Neural cell (in vitro differentiated cells): ENCODE results near the gene CDX1. TPM values are rescaled to one million over a fixed set of nuclear protein-coding genes. Genes with fewer than 3 reads are reported as not detected.

Experiments
- H2AFZ ChIP-seq: fragments of 200-600, 300-800 bp; sonication (generic), shearing (Covaris generic); 2 replicates; pipeline ENCODE4 v1.6.0; 2014; ENCODE audit warnings: low read depth, mild to moderate bottlenecking, antibody characterized with exemption, low read length, moderate library complexity
- H3F3A ChIP-seq: fragments of 200-600 bp; shearing (Covaris generic); 2 replicates; pipeline ENCODE4 v1.6.1; 2016; ENCODE audit warnings: mild to moderate bottlenecking, moderate library complexity, mixed read lengths, antibody characterized with exemption, low read length; ENCODE audit not compliant: insufficient read depth, poor library complexity, severe bottlenecking
- H3K27ac ChIP-seq: fragments of 200-600, 300-800 bp; sonication (generic), shearing (Covaris generic); 2 replicates; pipeline ENCODE4 v1.5.1; 2014; ENCODE audit warnings: mild to moderate bottlenecking, low read length, moderate library complexity
- H3K27me3 ChIP-seq: fragments of 300-800, 200-600 bp; sonication (generic), shearing (Covaris generic); 2 replicates; pipeline ENCODE4 v1.6.0; 2014; ENCODE audit warnings: mild to moderate bottlenecking, low read depth, low read length, moderate library complexity; ENCODE audit not compliant: insufficient read depth
- H3K36me3 ChIP-seq: fragments of 300-800, 200-600 bp; sonication (generic), shearing (Covaris generic); 2 replicates; pipeline ENCODE4 v1.5.1; 2014; ENCODE audit warnings: mild to moderate bottlenecking, antibody characterized with exemption, low read length, moderate library complexity; ENCODE audit not compliant: insufficient read depth
- H3K4me2 ChIP-seq: fragments of 300-800, 200-600 bp; sonication (generic), shearing (Covaris generic); 2 replicates; pipeline ENCODE4 v1.6.0; 2014; ENCODE audit warnings: mild to moderate bottlenecking, low read length
- H3K4me3 ChIP-seq: fragments of 300-800, 200-600 bp; sonication (generic), shearing (Covaris generic); 2 replicates; pipeline ENCODE4 v1.5.1; 2014; ENCODE audit warnings: mild to moderate bottlenecking, low read length, moderate library complexity
- H3K79me2 ChIP-seq: fragments of 200-600 bp; shearing (Covaris generic); replicated peaks from 2 replicates; pipeline ENCODE4 v1.6.0; 2014; ENCODE audit warnings: mild to moderate bottlenecking, low read length, moderate library complexity; ENCODE audit not compliant: insufficient read depth
- H3K9ac ChIP-seq: fragments of 300-800, 200-600 bp; sonication (generic), shearing (Covaris generic); 2 replicates; pipeline ENCODE4 v1.6.1; 2016; ENCODE audit warnings: mild to moderate bottlenecking, low read length, mixed read lengths
- H3K9me2 ChIP-seq: fragments of 200-600 bp; shearing (Covaris generic); 2 replicates; pipeline ENCODE4 v1.6.1; 2016; ENCODE audit warnings: mild to moderate bottlenecking, low read length, mixed read lengths; ENCODE audit not compliant: insufficient read depth
- H3K9me3 ChIP-seq: fragments of 200-600, 300-800 bp; sonication (generic), shearing (Covaris generic); 2 replicates; pipeline ENCODE4 v1.6.1; 2016; ENCODE audit warnings: mild to moderate bottlenecking, mixed run types, low read length, moderate library complexity, mixed read lengths
- H4K20me1 ChIP-seq: fragments of 200-600 bp; shearing (Covaris generic); 2 replicates; pipeline ENCODE4 v1.6.1; 2016; ENCODE audit warnings: mild to moderate bottlenecking, mixed run types; ENCODE audit not compliant: insufficient read depth
- EP300 ChIP-seq: fragments of 450-650 bp; conservative IDR thresholded peaks from 2 replicates; pipeline ENCODE4 v1.6.1; 2014; ENCODE audit warnings: antibody characterized with exemption, mild to moderate bottlenecking, moderate library complexity; ENCODE audit not compliant: poor library complexity, severe bottlenecking
- EZH2 ChIP-seq: fragments of 200-600, 300-800 bp; shearing (Covaris generic), sonication (generic); IDR thresholded peaks from 2 replicates; pipeline ENCODE4 v1.6.1; 2014; ENCODE audit warnings: antibody characterized with exemption, low read length, borderline replicate concordance, mild to moderate bottlenecking; ENCODE audit not compliant: insufficient read depth, poor library complexity, severe bottlenecking
- MXI1 ChIP-seq: fragments of 450-650 bp; conservative IDR thresholded peaks from 2 replicates; pipeline ENCODE4 v1.6.1; 2014; ENCODE audit warnings: antibody characterized with exemption, mild to moderate bottlenecking; ENCODE audit not compliant: poor library complexity, severe bottlenecking
- POLR2AphosphoS5 ChIP-seq: IDR thresholded peaks from 2 replicates; pipeline ENCODE4 v1.6.1; 2012
- RAD21 ChIP-seq: fragments of 450-650 bp; conservative IDR thresholded peaks from 2 replicates; pipeline ENCODE4 v1.6.1; 2014; ENCODE audit warnings: antibody characterized with exemption, mild to moderate bottlenecking, moderate library complexity
- REST ChIP-seq: IDR thresholded peaks from 2 replicates; pipeline ENCODE4 v1.6.1; 2012; ENCODE audit warnings: borderline replicate concordance
- SMC3 ChIP-seq: fragments of 450-650 bp; conservative IDR thresholded peaks from 2 replicates; pipeline ENCODE4 v1.6.1; 2014; ENCODE audit warnings: antibody characterized with exemption, mild to moderate bottlenecking, moderate library complexity; ENCODE audit not compliant: poor library complexity
- TAF1 ChIP-seq: IDR thresholded peaks from 2 replicates; pipeline ENCODE4 v1.6.1; 2012; ENCODE audit warnings: low read depth
- polyA plus RNA-seq: library from polyadenylated mRNA; depleted of rRNA; stranded (reverse); fragments of >200 nt; gene quantifications from 2 replicates; pipeline ENCODE4 v1.2.3, GENCODE V29; 2014
- TF ChIP-seq, protein P1 (sequence below): fragments of 450-650 bp; IDR thresholded peaks from 2 replicates; pipeline ENCODE4 v1.5.1; 2014; ENCODE audit warnings: antibody characterized with exemption, mild to moderate bottlenecking, moderate library complexity; ENCODE audit not compliant: poor library complexity, severe bottlenecking

CDX1 gene
- polyA plus RNA-seq, 1 donor from 2014 or later, result not detected

DNA sequence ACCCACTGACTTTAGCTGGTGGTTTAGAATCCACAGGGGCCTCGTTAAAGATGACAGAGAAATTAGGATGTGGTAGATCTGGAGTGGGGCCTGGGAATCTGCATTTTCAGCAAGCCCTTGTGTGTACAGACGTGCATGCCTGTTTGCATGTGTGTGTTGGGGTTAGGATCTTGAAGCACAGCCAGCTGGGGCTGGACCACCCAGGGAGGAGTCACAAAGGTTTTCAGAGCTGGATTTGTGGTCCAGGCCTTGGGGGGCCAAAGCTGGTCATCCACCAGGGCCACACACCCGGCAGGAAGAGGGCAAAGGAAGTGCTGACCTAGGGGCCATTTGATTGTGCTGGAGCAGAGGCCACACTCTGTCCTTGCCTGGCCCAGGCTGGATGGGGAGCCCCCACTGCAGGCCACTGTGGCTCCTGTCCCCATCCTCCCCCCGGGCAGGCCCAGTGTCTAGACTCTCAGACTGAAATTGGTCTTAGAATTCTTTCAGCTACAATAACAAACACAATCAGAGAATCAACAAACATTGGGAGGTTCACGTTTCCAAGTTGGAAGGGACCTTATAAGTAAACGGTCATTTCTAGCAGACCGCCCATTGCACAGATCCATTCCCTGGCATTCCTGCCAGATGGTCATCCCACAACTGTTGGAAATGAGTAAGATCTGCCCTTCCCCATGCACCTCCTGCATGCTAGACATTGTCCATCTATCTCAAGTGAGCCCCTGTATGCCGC is 10.3 kb downstream of the CDX1 start:
- Histone ChIP-seq H3K4me3 (no peak overlapping the region), H3K27me3 (no peaks in the 10 kb centered on the region), H2AFZ (no peak overlapping the region), H3K27ac (no peak overlapping the region), H3K9me3 (no peaks in the 10 kb centered on the region), H3K79me2 (no peaks in the 10 kb centered on the region), H4K20me1 (no peaks in the 10 kb centered on the region), H3K4me2 (no peak overlapping the region), H3K9me2 (no peaks in the 10 kb centered on the region), H3K36me3 (no peaks in the 10 kb centered on the region), H3F3A (no peaks in the 10 kb centered on the region), H3K9ac (no peak overlapping the region)
- TF ChIP-seq TAF1 (no peak), SMC3 (no peak), EP300 (no peak), EZH2 (no peak)
- TF ChIP-seq, protein P1, sequence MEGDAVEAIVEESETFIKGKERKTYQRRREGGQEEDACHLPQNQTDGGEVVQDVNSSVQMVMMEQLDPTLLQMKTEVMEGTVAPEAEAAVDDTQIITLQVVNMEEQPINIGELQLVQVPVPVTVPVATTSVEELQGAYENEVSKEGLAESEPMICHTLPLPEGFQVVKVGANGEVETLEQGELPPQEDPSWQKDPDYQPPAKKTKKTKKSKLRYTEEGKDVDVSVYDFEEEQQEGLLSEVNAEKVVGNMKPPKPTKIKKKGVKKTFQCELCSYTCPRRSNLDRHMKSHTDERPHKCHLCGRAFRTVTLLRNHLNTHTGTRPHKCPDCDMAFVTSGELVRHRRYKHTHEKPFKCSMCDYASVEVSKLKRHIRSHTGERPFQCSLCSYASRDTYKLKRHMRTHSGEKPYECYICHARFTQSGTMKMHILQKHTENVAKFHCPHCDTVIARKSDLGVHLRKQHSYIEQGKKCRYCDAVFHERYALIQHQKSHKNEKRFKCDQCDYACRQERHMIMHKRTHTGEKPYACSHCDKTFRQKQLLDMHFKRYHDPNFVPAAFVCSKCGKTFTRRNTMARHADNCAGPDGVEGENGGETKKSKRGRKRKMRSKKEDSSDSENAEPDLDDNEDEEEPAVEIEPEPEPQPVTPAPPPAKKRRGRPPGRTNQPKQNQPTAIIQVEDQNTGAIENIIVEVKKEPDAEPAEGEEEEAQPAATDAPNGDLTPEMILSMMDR, result no peak

DNA sequence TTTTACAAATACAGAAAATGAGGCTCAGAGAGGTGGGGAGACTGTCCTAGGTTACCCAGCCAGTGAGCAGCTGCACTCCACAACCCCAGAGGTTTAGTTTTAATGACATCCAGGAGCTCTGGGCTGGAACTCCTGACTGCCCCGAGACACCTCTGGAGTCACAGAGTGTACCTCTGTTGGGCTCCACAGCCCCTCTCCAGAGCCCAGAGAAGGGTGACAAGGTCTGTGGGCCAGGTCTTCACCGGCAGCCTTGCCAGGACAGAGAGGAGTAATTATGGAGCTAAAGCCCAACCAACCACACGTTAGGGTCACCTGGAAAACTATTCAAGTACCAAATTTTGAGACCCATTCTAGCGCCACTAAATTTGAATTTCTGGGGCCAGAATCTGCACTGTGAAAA is 11.1 kb downstream of the CDX1 start:
- H4K20me1 ChIP-seq, result no peaks in the 10 kb centered on the region
- no peaks in the 10 kb centered on the region for H3K9me2 ChIP-seq
- H3K36me3 ChIP-seq, result no peaks in the 10 kb centered on the region
- no peak overlapping the region for H3K4me3 ChIP-seq
- H3K9me3 ChIP-seq, result no peaks in the 10 kb centered on the region
- no peak overlapping the region for H3K4me2 ChIP-seq
- H3K79me2 ChIP-seq, result no peaks in the 10 kb centered on the region
- no peaks in the 10 kb centered on the region for H3K27me3 ChIP-seq
- no peak overlapping the region for H3K9ac ChIP-seq
- no peak overlapping the region for H2AFZ ChIP-seq
- H3F3A ChIP-seq, result no peaks in the 10 kb centered on the region
- TF ChIP-seq MXI1, result no peak
- TF ChIP-seq, protein P1, result no peak
- TF ChIP-seq TAF1, result no peak
- TF ChIP-seq SMC3, result no peak
- no peak for TF ChIP-seq EP300
- TF ChIP-seq POLR2AphosphoS5, result no peak
- no peak for TF ChIP-seq EZH2
- no peak for TF ChIP-seq REST
- no peak for TF ChIP-seq RAD21
- no peak overlapping the region for H3K27ac ChIP-seq
